NOMO-1 treated with DMSO at 0.1 percent for 48 hours (cell line): ENCODE data around the gene CRB2.

Experiments used
- DNase-seq: peaks from one replicate; lab custom pipeline; 2025; ENCODE audit not compliant: unreplicated experiment; lab: John Stamatoyannopoulos, UW

CRB2 gene

GRCh38 chr9:123346826-123347225, 9.2 kb upstream of the CRB2 start:
- DNase-seq, result no peak

DNA sequence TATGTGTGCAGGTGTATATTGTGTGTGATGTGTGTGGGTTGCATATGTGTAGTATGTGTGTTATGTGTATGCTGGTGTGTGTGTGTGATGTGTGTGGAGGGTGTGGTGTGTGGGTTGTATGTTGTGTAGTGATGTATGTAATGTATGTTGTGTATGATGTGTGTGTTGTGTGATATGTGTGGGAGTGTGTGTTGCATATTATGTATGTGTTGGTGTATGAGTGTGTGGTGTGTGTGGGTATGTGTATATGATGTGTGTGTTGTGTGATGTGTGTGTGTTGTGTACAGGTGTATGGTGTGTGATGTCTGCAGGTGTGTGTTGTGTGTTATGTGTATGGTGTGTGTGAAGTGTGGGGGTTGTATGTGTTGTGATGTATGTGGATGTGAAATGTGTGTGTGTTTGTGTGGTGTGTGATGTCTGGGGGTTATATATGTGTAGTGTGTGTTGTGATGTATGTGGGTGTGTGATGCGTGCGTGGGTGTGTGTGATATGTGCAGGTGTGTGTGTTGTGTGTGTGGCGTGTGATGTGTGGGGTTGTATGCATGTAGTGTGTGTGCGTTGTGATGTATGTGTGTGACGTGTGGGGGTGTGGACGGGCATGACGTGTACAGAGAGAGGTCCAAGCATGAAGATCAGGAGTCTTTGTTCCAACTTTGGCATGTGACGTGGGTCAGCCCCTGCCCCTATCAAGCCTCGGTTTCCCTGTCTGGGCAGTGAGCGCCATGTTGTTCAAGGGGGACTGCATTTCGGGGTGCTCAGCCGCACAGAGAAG, 8.5 kb upstream of the CRB2 start:
- no peak for DNase-seq

DNA sequence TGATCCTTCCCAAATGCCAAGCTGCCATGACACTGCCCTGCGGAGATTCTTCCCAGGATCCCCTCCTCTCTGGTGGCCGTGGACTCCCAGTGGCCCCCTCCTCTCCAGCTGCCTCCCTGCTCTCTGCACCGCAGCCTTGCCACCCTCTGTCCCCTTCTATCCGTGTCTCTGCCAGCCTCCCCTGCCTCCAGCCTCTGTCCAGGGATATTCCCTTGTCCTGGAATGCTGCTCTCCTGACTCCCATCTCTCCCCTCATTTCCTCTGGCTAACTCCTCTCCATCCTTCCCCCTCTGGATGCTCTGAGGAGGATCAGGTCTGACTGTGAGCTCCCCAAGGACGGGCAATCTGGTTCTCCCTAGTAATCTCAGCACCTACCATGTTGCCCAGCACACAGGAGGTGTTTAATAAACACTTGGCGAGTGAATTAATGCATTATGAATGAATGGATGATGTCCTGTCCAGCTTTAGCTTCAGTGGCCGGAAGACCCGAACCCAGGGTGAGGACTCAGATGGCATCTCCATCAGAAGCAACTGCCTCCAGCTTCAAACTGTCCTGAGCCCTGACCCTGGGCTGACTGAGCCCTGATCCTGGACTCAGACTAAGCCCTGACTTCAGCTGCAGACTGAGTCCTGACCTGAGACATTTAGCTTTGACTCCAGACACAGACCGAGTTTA, 7.5 kb upstream of the CRB2 start:
- no peak for DNase-seq

- DNase-seq, result no peak
Observed at GRCh38 chr9:123349033-123349432, 7.0 kb upstream of the CRB2 start.

GRCh38 chr9:123349691-123350480, 6.1 kb upstream of the CRB2 start:
- peak; percentile 54 for DNase-seq

- no peak for DNase-seq
Observed at GRCh38 chr9:123350590-123351310, 5.2 kb upstream of the CRB2 start.

DNA sequence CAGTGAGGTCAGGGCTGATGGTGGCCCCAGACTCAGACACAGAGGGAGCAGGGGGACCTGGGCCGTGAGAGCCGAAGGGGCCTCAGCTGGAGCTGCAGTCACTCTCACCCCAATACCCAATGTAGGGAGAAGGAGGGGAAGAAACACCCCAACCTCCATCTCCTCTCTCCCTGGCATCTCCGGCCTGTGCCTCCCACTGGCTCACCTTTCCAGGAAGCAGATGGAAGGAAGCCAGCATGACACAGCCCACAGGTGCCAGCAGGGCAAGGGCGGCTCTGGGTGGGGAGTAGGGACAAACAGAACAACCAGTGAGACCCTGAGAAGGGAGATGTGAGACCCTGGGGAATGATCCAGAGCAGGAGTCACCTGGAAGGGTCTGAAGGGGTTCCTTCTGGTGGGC, 3.0 kb upstream of the CRB2 start:
- no peak for DNase-seq

GRCh38 chr9:123353984-123354591, 1.9 kb upstream of the CRB2 start:
- no peak for DNase-seq

- no peak for DNase-seq
Observed at GRCh38 chr9:123354806-123355508, 1.0 kb upstream of the CRB2 start.

GRCh38 chr9:123356851-123357742, 1.1 kb downstream of the CRB2 start:
- DNase-seq, result no peak

GRCh38 chr9:123357743-123358059, 1.7 kb downstream of the CRB2 start:
- DNase-seq, result no peak

DNA sequence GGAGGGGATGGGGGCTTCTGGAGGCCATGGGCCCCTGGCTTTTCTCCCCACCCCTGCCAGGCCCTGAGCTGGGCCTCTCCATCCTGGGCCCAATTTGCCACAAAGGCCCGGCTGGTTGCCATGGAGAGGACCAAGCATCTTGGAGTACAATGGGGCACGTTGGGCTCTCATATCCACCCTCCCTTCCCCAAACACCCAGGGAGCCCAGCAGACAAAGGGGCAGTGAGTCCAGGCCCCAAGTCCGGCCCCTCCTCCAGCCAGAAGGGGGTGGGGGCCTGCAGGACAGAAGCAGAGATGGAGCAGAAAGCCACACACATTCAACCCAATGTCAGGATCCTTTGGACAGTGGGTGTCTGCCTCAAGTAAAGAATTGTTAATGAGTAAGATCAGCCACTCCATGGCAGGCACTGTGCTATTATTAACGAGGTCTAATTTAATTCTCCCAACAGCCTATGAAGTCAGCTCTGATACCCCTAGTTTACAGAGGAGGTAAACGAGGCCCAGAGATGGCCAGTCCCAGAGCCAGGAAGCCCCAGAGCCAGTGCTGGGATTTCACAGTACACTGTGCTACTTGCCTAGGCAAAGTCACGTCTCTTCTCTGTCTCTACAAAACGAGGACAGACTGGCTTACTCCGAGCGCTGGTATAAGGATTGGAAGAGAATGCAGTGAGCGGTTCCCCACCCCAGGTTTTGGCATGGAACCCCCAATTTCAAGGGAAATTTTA, 2.3 kb downstream of the CRB2 start:
- DNase-seq, result no peak

- no peak for DNase-seq
Observed at GRCh38 chr9:123359106-123359505, 3.1 kb downstream of the CRB2 start.

- DNase-seq, result no peak
Observed at GRCh38 chr9:123359546-123359945, 3.5 kb downstream of the CRB2 start.

GRCh38 chr9:123360161-123361085, 4.4 kb downstream of the CRB2 start:
- no peak for DNase-seq

- no peak for DNase-seq
Observed at GRCh38 chr9:123361086-123361730, 5.2 kb downstream of the CRB2 start.
